Activated naive CD8-positive, alpha-beta T cell treated with anti-CD3 and anti-CD28 coated beads, Interleukin-2, amount 10 ng/mL, durations not matched to agents 7 days and 5 days (primary cell): ENCODE measurements around the gene FBXW7. TPM values are rescaled to one million over a fixed set of nuclear protein-coding genes. Genes with fewer than 3 reads are reported as not detected.

ENCODE experiments used
- ATAC-seq: fragments of 150-1000 bp; cut with Tn5 transposase; one replicate; pipeline ENCODE4 v1.10.0; 2021; ENCODE audit warnings: low read depth, moderate library complexity
- POLR2A ChIA-PET: fragments of 350-600 bp; sonication (Branson Sonifier 250); formaldehyde crosslinking; loops from one replicate; lab custom pipeline; 2021; ENCODE audit warnings: antibody characterized with exemption; lab: Charles Lee
- DNase-seq: peaks from one replicate; pipeline ENCODE4 v3.0.0; 2021
- H3K27ac Mint-ChIP-seq: one replicate; pipeline ENCODE4 v1.8.0; 2022; ENCODE audit warnings: mild to moderate bottlenecking, mixed read lengths
- H3K27me3 Mint-ChIP-seq: one replicate; pipeline ENCODE4 v1.8.0; 2022; ENCODE audit warnings: mild to moderate bottlenecking, moderate library complexity, mixed read lengths
- H3K36me3 Mint-ChIP-seq: one replicate; pipeline ENCODE4 v1.8.0; 2021; ENCODE audit warnings: mild to moderate bottlenecking, mixed read lengths
- H3K4me1 Mint-ChIP-seq: one replicate; pipeline ENCODE4 v1.8.0; 2021; ENCODE audit warnings: mixed read lengths
- H3K4me3 Mint-ChIP-seq: one replicate; pipeline ENCODE4 v1.8.0; 2022; ENCODE audit warnings: mild to moderate bottlenecking, moderate library complexity, mixed read lengths
- H3K9me3 Mint-ChIP-seq: one replicate; pipeline ENCODE4 v1.8.0; 2021; ENCODE audit warnings: mixed read lengths
- total RNA-seq, 2 experiments: library from RNA; stranded (reverse); gene quantifications; one replicate each; pipeline ENCODE4 v1.2.3, GENCODE V29; 2021

FBXW7 gene
- total RNA-seq, 2 experiments from 2014 or later = 80.2 to 91.2 TPM

GRCh38 chr4:152522754-152523153, 13.1 kb downstream of the FBXW7 start:
- ATAC-seq (no peak), DNase-seq (no peak)
- POLR2A ChIA-PET = interaction anchor here (4.4 kb wide), 1 partner anchor 13 kb away, joined by 25 read pairs; the partner anchor contains the start of gene FBXW7
- H3K4me1 Mint-ChIP-seq = peaks cover 20% of the 10 kb centered on the region
- no peaks in the 10 kb centered on the region for H3K27me3 Mint-ChIP-seq
- no peak overlapping the region for H3K4me3 Mint-ChIP-seq
- H3K9me3 Mint-ChIP-seq = peaks cover 5% of the 10 kb centered on the region
- H3K36me3 Mint-ChIP-seq = peaks cover 29% of the 10 kb centered on the region
- no peak overlapping the region for H3K27ac Mint-ChIP-seq

GRCh38 chr4:152522245-152522644, 13.6 kb downstream of the FBXW7 start:
- no peak overlapping the region for H3K27ac Mint-ChIP-seq
- DNase-seq = no peak
- H3K36me3 Mint-ChIP-seq = peaks cover 28% of the 10 kb centered on the region
- no peaks in the 10 kb centered on the region for H3K27me3 Mint-ChIP-seq
- POLR2A ChIA-PET = interaction anchor here (4.4 kb wide), 1 partner anchor 13 kb away, joined by 25 read pairs; the partner anchor contains the start of gene FBXW7
- no peak for ATAC-seq
- peaks cover 5% of the 10 kb centered on the region for H3K9me3 Mint-ChIP-seq
- H3K4me3 Mint-ChIP-seq = no peak overlapping the region
- H3K4me1 Mint-ChIP-seq = peaks cover 20% of the 10 kb centered on the region

- H3K27ac Mint-ChIP-seq = no peak overlapping the region
- POLR2A ChIA-PET = no interaction called here
Measured at GRCh38 chr4:152516156-152516555, 19.7 kb downstream of the FBXW7 start.

GRCh38 chr4:152515678-152516077, 20.2 kb downstream of the FBXW7 start:
- H3K9me3 Mint-ChIP-seq = peaks cover 3% of the 10 kb centered on the region
- peaks cover 23% of the 10 kb centered on the region for H3K36me3 Mint-ChIP-seq
- no peaks in the 10 kb centered on the region for H3K27me3 Mint-ChIP-seq
- DNase-seq = no peak
- no peak overlapping the region for H3K4me3 Mint-ChIP-seq
- ATAC-seq = no peak
- H3K27ac Mint-ChIP-seq = no peak overlapping the region
- peaks cover 15% of the 10 kb centered on the region for H3K4me1 Mint-ChIP-seq
- POLR2A ChIA-PET = no interaction called here

More at GRCh38 chr4:152516156-152516555, 19.7 kb downstream of the FBXW7 start:
- peaks cover 3% of the 10 kb centered on the region for H3K9me3 Mint-ChIP-seq
- peaks cover 17% of the 10 kb centered on the region for H3K4me1 Mint-ChIP-seq
- H3K4me3 Mint-ChIP-seq = no peak overlapping the region
- H3K36me3 Mint-ChIP-seq = peaks cover 28% of the 10 kb centered on the region
- ATAC-seq = no peak
- H3K27me3 Mint-ChIP-seq = no peaks in the 10 kb centered on the region
- DNase-seq = no peak

- POLR2A ChIA-PET = interaction anchor here (0.6 to 0.9 kb wide), 2 partner anchors 17 to 22 kb away, joined by 3 read pairs; no protein-coding TSS in a partner anchor
- peaks cover 15% of the 10 kb centered on the region for H3K4me1 Mint-ChIP-seq
- no peaks in the 10 kb centered on the region for H3K9me3 Mint-ChIP-seq
- peaks cover 12% of the 10 kb centered on the region for H3K36me3 Mint-ChIP-seq
- no peak overlapping the region for H3K27ac Mint-ChIP-seq
- ATAC-seq = no peak
- no peak for DNase-seq
- H3K4me3 Mint-ChIP-seq = no peak overlapping the region
- H3K27me3 Mint-ChIP-seq = no peaks in the 10 kb centered on the region
Measured at GRCh38 chr4:152514356-152514755, 21.5 kb downstream of the FBXW7 start.

GRCh38 chr4:152513078-152513477, 22.8 kb downstream of the FBXW7 start:
- ATAC-seq = no peak
- H3K9me3 Mint-ChIP-seq = no peaks in the 10 kb centered on the region
- H3K4me1 Mint-ChIP-seq = peaks cover 15% of the 10 kb centered on the region
- no peak for DNase-seq
- POLR2A ChIA-PET = no interaction called here
- no peak overlapping the region for H3K27ac Mint-ChIP-seq
- H3K4me3 Mint-ChIP-seq = no peak overlapping the region
- H3K27me3 Mint-ChIP-seq = no peaks in the 10 kb centered on the region
- H3K36me3 Mint-ChIP-seq = peaks cover 12% of the 10 kb centered on the region

- ATAC-seq (no peak), DNase-seq (no peak)
- no peak overlapping the region for H3K27ac Mint-ChIP-seq
- peaks cover 15% of the 10 kb centered on the region for H3K4me1 Mint-ChIP-seq
- POLR2A ChIA-PET = no interaction called here
- H3K36me3 Mint-ChIP-seq = peaks cover 14% of the 10 kb centered on the region
- no peaks in the 10 kb centered on the region for H3K9me3 Mint-ChIP-seq
- H3K4me3 Mint-ChIP-seq = no peak overlapping the region
- no peaks in the 10 kb centered on the region for H3K27me3 Mint-ChIP-seq
Measured at GRCh38 chr4:152512483-152512882, 23.4 kb downstream of the FBXW7 start.

GRCh38 chr4:152510349-152511147, 25.3 kb downstream of the FBXW7 start:
- ATAC-seq (no peak), DNase-seq (no peak)
- peak overlapping the region; percentile 31 for H3K27ac Mint-ChIP-seq
- H3K4me3 Mint-ChIP-seq = peak overlapping the region; percentile 7
- no peaks in the 10 kb centered on the region for H3K27me3 Mint-ChIP-seq
- H3K36me3 Mint-ChIP-seq = peaks cover 12% of the 10 kb centered on the region
- peaks cover 11% of the 10 kb centered on the region for H3K4me1 Mint-ChIP-seq
- H3K9me3 Mint-ChIP-seq = no peaks in the 10 kb centered on the region
- POLR2A ChIA-PET = no interaction called here

- Mint-ChIP-seq H3K27me3 (no peaks in the 10 kb centered on the region), H3K9me3 (no peaks in the 10 kb centered on the region), H3K36me3 (peaks cover 13% of the 10 kb centered on the region), H3K27ac (no peak overlapping the region), H3K4me3 (no peak overlapping the region), H3K4me1 (peaks cover 11% of the 10 kb centered on the region)
- POLR2A ChIA-PET = no interaction called here
- DNase-seq (no peak), ATAC-seq (no peak)
Measured at GRCh38 chr4:152509595-152510225, 26.2 kb downstream of the FBXW7 start.

GRCh38 chr4:152508818-152509217, 27.1 kb downstream of the FBXW7 start:
- POLR2A ChIA-PET = no interaction called here
- H3K9me3 Mint-ChIP-seq = no peaks in the 10 kb centered on the region
- no peaks in the 10 kb centered on the region for H3K27me3 Mint-ChIP-seq
- H3K27ac Mint-ChIP-seq = no peak overlapping the region
- H3K4me1 Mint-ChIP-seq = peaks cover 7% of the 10 kb centered on the region
- H3K4me3 Mint-ChIP-seq = no peak overlapping the region
- peaks cover 10% of the 10 kb centered on the region for H3K36me3 Mint-ChIP-seq
- DNase-seq (no peak), ATAC-seq (no peak)

- no peak for ATAC-seq
- no peak for DNase-seq
- peaks cover 7% of the 10 kb centered on the region for H3K4me1 Mint-ChIP-seq
- no peak overlapping the region for H3K27ac Mint-ChIP-seq
- no peak overlapping the region for H3K4me3 Mint-ChIP-seq
- H3K27me3 Mint-ChIP-seq = no peaks in the 10 kb centered on the region
- H3K36me3 Mint-ChIP-seq = peaks cover 10% of the 10 kb centered on the region
- POLR2A ChIA-PET = no interaction called here
- H3K9me3 Mint-ChIP-seq = no peaks in the 10 kb centered on the region
Measured at GRCh38 chr4:152508386-152508785, 27.5 kb downstream of the FBXW7 start.

- peaks cover 4% of the 10 kb centered on the region for H3K36me3 Mint-ChIP-seq
- peaks cover 20% of the 10 kb centered on the region for H3K4me1 Mint-ChIP-seq
- no peak overlapping the region for H3K4me3 Mint-ChIP-seq
- no peak for ATAC-seq
- H3K9me3 Mint-ChIP-seq = no peaks in the 10 kb centered on the region
- H3K27ac Mint-ChIP-seq = no peak overlapping the region
- no peaks in the 10 kb centered on the region for H3K27me3 Mint-ChIP-seq
- POLR2A ChIA-PET = interaction anchor here (1.2 kb wide), 1 partner anchor 32 kb away, joined by 7 read pairs; the partner anchor contains the start of gene FBXW7
- DNase-seq = no peak
Measured at GRCh38 chr4:152503653-152504290, 32.1 kb downstream of the FBXW7 start.

GRCh38 chr4:152501846-152502536, 33.9 kb downstream of the FBXW7 start:
- H3K4me3 Mint-ChIP-seq = no peak overlapping the region
- no peak overlapping the region for H3K27ac Mint-ChIP-seq
- POLR2A ChIA-PET = interaction anchor here (1.6 to 2.2 kb wide), 2 partner anchors 33 to 34 kb away, joined by 7 to 13 read pairs; partner anchors contain the start of gene FBXW7
- no peak for DNase-seq
- H3K4me1 Mint-ChIP-seq = peaks cover 23% of the 10 kb centered on the region
- no peak for ATAC-seq
- H3K9me3 Mint-ChIP-seq = no peaks in the 10 kb centered on the region
- no peaks in the 10 kb centered on the region for H3K27me3 Mint-ChIP-seq
- peaks cover 3% of the 10 kb centered on the region for H3K36me3 Mint-ChIP-seq
